Stimulated activated CD8-positive, alpha-beta memory T cell treated with anti-CD3 and anti-CD28 coated beads, Interleukin-2, amount 100 ng/mL, for 48 hours (primary cell): ENCODE results near the gene ARL6IP5.

ENCODE experiments used
- DNase-seq, 2 donors: peaks; one replicate each; pipeline ENCODE4 v3.0.0-alpha.2; 2020; ENCODE audit warnings: low read depth in 2 of 2

The ARL6IP5 gene, protein sequence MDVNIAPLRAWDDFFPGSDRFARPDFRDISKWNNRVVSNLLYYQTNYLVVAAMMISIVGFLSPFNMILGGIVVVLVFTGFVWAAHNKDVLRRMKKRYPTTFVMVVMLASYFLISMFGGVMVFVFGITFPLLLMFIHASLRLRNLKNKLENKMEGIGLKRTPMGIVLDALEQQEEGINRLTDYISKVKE

DNA sequence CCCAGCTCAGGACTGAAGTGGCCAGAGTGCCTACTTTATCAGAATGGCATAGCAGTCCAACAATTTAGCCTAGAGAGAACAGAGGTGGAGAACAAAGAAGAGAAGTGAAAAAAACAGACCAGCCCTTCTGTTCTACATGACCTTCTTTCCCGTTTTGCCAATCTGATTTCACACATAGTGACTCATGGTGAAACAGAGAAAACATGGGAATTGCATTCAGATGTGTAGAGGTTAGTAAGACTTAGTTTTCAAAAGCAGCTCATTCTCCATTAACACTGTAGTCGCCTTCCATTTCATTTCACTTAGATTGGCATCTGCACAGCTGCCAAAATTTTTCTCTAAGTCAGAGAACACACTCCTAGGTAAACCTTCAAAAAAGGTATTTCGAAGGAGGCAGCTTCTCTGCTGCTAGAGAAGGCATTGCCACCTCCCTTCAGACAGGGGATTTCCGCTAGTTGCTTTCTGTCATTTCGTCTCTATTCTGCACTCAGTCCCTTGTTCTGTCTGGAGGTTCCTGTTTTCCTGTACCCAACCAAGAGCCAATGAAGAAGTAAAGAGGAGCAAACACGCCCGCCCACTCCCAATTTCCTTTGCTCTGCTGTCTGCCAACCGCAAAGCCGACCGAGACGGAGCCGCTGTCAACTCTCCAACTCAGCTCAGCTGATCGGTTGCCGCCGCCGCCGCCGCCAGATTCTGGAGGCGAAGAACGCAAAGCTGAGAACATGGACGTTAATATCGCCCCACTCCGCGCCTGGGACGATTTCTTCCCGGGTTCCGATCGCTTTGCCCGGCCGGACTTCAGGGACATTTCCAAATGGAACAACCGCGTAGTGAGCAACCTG lies at the start of gene ARL6IP5:
TSS of gene ARL6IP5 (plus strand) at position 612 of the 842 bp plus-strand sequence. CDS start at position 723, 111 bp downstream.
- peak; percentile 85 to 86 for DNase-seq

DNA sequence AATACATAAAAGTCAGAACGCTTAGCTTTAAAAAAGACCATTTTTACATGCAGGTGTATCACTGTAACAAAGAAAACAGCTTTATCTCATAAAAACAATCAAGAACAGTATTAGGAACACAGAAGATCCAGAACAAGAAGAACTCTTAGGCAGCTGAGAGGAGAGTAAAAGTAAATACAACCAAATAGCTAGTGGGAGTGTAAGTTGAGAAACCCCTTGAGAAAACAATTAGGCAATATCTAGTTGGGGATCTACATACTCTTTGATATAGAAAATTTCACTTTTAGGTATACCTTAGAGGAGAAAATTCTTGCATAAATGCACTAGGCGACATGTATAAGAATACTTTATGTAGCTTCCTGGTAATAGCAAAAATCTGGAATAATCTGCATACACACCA lies 40.1 kb upstream of the ARL6IP5 start:
- DNase-seq = no peak

DNA sequence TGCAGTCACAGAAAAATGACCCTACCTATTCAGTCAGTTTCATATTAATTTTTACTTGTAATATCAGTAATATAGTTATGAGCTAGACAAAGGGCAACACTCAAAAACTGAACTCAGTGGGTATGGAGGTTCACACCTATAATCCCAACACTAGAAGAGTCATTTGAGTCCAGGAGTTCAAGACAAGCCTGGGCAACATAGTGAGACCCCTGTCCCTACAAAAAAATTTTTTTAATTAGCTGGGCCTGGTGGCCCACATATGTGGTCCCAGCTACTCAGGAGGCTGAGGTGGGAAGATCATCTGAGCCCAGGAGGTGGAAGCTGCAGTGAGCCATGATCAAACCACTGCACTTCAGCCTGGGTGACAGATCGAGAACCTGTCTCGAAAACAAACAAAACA lies 35.7 kb upstream of the ARL6IP5 start:
- DNase-seq = no peak

DNA sequence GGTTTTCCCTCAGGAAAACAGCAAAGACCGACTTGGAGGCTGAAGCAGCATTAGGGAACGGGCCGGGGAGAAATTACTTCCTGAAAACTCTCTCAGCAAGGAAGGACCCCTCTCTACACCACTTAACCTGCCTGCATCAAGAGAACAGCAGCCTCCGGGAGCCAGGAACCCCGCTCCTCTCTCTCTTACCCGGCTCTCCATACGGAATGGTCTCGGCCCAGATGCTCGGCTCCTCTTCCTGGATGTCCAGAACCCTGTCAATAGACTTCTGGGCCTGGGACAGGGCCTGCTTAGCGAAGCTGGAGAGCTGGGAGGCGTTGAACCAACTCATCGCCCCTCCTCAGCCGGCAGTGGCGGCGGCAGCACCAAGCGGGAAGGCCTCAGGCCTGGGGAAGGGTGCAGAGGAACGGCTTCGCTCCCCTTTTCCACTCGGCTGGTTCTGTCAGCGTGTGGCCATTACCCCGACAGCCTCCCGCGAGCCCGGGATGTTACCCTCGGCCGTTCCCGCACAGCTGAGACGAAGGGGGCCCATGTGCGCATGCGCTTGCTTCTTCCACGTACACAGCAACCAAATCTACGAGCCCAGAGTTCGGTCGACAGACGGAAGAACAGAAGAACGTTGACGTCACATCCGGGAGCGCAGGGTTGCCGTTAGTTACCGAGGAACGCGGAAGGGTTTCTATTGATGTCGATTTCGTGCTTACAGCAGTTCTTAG lies 32.8 kb upstream of the ARL6IP5 start, which contains the start of gene TMF1:
TSS of gene TMF1 (minus strand) at position 578 of the 716 bp plus-strand sequence. CDS start at position 331, 247 bp downstream.
- DNase-seq = peak; percentile 94 to 97

DNA sequence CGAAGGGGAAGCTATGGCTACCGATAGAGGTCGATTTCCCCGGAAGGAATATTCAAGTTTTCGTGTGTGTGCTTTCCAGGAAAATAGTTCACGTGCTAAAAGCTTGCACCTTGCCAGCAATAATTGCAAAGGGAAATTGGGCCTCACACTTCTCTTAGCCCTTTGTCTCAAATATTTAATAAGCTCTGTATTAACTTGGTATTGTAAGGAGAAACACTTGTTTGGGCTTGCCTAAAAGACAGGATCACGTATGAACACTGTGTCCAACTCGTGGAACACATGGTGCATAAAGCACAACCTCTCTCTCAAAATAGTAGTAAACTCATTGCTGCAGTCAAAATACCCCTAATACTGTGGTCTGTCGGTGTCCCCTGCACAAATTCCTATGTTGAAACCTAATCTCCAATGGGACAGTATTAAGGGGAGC lies 32.3 kb upstream of the ARL6IP5 start:
- no peak for DNase-seq

DNA sequence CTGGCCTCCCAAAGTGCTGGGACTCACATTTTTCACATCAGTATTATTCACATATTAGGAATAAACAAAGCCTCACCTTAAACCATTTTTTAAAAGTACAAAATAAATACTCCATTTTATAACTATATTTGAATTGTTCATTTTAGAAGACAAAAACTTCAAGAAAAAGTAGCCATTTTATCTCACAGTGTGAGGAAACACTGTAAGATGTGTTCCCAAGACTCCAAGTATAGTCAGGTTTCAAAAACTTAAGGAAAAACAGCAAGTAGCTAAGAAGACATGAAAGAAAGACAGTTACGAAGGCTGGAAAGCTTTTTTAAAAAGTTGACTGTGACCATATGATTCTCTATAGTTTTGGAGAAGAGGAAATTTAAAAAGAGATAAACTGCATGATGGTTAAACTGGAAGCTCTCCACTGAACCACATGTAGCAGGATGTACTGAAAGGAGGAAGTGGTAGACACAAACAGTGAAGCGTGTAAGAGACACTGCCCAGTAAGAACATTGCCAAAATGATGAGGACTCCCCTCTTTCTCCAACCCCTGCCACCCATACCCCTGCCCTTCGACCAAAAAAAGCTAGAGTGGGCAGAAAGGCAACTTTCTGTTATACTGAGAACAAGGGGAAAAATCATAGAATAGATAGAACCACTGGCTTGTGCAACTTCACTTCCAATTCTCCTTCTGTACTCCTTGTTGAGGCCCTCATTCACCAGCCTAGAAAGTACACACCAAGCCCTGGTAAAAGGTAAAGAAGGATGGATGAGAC lies 26.4 kb upstream of the ARL6IP5 start:
- no peak for DNase-seq

DNA sequence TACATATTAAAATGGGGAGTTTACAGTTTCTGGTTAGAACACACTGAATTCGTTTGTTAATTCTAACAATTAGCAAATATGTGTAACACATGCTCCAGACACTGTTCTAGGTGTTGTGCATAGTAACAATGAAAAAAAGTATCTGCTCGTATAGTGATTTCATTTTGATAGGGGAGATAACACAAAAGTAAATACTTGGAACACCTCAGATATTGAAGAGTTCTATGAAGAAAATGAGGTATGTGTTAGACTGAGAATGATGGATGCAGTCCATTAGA lies 25.9 kb upstream of the ARL6IP5 start:
- no peak for DNase-seq

DNA sequence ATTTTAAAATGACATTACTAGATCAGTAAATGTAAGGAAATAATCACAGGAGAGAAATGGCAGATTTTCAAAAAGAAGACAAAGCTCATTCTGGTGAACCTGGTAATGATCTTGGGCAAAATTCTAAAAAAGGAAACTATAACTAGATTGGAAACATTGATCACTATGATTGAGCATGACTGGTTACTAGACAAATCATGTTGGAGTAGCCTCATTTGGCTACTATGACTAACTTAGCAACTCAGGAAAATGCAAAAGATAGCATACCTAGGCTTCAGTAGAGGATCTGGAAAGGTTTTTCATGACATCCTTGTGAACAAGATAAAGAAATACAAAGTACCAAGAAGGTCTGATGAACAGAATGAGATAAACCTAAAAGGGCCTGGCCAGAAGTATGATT lies 25.0 kb upstream of the ARL6IP5 start:
- DNase-seq = no peak

DNA sequence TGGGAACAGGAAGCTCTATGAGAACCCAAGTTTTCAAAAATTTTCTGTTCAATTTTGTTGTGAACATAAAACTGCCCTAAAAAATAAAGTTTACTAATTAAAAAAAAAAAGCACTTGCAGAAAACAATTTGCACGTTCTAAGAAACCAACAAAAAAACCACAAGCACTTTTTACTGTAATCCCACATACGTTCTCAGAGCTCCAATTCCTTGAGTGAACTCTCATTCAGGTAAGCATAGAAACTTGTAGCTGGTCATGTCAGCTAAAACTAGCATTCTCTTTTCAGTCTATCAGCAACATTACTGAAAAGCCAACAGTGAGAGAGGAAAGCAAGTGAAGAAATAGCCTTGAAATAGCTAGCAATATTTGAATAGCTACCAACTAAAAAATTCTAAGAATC lies 21.1 kb upstream of the ARL6IP5 start:
- DNase-seq = no peak

DNA sequence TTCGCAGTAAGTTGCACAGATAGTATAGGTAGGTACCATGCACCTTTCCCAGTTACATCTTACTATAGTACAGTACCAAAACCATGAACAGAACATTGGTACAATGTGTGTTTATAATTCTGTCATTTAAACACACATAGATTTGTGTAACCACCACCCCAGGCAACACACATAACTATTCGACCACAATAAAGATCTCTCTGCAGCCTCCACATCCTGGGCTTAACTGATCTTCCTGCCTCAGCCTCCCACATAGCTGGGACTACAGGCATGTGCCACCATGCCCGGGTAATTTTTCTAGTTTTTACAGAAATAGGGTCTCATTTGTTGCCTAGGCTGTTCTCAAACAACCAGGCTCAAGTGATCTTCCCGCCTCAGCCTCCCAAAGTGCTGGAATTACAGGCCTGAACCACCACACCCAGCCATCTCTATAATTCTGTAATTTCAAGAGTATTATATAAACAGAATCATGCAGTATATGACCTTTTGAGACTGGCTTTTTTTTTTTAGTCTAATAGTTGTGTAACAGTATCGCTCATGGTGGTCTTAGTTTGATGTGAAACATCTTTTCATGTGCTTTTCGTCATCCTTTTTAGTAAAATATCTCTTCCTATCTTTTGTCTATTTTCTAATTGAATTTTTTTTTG lies 19.3 kb upstream of the ARL6IP5 start:
- no peak for DNase-seq

DNA sequence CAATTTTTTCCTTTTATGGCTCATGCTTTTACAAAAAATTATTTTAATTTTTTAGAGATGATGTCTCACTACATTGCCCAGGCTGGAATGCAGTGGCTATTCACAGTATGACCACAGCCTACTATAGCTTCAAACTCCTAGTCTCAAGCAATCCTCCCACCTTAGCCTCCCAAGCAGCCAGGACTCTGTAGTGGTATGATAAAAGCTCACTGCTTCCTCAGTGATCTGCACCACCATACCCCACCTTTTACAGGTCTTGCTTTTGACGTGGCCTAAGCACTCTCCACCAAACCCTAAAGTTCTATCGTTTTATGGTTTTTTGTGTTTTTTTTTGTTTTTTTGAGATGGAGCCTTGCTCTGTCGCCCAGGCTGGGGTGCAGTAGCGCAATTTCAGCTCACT lies 18.6 kb upstream of the ARL6IP5 start:
- no peak for DNase-seq

DNA sequence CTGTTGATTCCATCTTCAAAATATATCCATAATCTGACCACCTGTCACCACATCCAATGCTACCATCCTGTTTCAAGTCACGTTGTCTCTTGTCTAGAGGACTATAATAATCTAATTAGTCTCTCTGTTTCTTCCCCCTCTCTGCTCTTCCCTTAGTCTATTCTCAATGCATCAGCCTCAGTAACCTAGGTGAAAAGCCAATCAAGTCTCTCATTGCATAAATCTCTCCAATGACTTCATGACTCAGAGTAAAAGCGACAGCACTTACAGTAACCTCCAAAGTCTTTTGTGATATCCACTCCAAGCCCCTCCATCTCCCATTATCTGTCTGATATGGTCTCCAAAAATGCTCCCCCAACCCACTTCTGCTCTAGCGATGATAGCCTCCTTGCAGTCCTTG lies 11.8 kb upstream of the ARL6IP5 start:
- DNase-seq = no peak

DNA sequence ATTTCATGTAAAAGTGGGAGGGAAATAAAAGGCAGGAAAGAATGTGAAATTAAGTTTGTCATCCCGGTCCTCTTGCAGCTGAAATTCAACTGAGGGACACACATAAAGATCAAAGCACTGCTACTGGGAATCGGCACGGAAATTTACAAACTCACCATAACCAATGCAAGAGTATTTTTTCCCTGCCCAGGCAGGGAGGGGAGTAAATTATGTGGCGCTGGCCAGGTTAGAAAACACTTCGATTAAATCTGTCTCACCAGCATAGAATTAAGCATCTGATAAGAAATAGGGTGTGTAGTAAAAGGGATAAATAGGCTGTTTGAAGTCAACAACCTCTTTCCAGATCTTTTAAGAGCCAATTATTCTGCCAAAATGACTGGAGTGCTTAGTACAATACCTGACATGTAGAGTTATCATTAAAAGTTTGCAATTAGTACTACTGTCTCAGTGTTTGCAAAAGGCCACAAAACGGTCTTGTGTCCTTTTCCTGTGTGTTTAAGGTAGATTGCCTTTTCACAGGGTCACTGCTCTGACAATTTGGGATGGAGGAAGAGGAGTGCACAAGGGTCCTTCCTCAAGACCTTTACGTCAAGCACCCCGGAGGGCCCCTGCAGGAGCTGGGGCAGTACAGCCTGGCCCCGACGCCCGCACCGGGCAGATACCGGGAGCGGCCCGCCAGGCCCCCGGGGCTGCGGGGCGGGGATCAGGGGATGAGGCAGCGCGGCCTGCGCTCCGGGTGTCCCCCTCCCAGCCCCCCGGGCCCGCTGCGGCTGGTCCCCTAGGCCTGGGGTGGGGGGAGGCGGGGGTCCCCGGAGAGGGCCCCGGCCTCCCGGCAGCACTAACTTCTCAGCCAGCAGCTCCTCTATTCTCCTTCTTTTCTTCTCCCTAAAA lies 5.2 kb upstream of the ARL6IP5 start:
- no peak for DNase-seq

DNA sequence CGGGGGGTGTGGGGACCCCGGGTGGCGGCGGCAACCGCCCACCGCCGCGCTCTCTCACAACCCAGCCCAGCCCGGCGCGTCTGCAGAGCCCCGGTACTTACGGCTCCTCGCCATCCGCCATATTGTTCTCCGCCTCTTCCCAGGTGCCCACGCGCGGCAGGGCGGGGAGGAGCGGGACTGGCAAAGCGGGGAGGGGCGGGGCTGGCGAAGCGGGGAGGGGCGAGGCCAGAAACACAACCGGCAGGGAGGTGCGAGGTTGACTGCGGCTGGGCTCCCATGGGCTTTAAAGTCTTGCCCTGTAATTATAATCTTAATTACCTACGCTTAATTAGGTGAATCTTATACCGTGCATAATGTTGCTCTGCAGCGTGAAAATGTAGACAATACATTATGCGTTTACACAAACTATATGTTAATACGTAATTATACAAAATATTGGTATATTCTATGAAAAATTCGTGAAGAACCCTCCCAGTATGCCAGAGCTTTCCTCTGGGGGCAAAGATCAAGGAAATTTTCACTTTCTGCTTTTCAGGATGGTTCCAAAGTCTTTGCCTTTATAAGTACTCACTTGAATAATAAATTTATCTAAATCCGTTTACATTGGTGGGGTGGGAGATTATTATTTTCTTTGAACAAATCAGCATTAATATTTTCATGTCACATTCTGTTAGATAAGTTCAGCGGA lies 4.4 kb upstream of the ARL6IP5 start, which contains the start of gene UBA3:
TSS of gene UBA3 (minus strand) at position 133 of the 688 bp plus-strand sequence. CDS start at position 121, 12 bp downstream.
- peak; percentile 92 for DNase-seq

DNA sequence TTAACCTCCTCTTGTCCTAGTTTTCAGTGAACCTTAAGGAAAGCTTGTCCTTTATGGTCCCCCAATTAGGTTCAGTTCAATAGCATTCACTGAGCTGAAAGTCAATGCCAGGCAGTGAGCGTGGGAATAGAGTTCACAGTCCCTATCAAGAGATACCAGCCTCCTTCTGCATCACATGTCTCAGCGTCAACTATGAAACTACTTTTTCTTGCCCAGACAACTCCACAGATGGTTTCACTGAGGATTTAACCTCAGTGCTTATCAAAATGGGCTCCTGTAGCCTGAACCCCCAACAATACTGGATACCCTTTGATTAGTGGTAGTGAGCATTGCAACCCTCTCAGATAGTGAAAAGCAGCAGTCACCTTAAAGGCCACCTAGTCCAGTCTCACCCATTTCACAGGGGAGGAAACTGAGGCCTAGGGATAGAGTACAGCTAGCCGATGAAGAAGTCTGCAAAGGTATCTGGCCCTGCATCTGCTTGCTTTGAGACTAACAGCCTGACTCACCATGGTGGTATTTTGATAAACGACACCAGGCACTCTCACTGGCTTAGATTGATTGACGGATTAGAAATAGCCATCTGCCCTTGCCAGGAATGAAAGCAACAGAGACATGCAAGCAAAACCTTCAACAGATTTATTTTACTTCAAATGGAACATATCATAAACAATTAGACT lies 3.0 kb upstream of the ARL6IP5 start:
- no peak for DNase-seq

DNA sequence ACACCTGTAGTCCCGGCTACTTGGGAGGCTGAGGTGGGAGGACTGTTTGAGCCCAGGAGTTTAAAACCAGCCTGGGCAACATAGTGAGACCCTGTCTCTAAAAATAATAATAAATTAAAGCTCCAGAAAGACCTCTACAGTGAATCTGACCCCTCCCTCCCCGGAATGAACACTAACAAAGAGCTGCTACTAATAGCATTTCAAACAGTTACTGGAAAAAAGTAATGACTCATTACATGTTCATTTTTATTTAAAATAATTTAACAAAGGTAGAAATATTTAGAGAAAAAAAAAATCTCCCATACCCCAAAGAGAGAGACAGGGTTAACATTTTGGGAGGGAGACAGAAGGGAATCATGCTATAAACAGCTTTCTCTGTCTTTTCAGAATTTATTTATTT lies 2.4 kb upstream of the ARL6IP5 start:
- DNase-seq = no peak

DNA sequence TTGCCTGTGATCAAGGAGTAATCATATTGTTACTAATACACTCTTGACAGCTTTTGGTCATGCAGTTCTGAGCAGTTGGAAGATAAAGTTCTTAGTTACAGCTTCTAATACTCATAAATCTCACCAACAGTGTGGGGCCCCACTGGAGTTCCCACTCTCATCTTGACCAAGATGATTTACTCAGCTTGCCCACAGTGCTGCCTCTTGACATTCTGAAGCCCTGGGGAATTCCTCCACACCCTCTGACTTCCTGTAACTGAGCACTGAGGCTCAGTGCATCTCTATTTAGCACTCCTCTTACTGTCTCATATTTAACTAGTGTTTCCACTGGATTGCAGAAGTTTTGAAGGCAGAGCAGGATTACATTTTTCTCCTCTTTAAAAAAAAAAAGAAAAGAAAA lies 1.9 kb upstream of the ARL6IP5 start:
- peak; percentile 54 to 61 for DNase-seq

DNA sequence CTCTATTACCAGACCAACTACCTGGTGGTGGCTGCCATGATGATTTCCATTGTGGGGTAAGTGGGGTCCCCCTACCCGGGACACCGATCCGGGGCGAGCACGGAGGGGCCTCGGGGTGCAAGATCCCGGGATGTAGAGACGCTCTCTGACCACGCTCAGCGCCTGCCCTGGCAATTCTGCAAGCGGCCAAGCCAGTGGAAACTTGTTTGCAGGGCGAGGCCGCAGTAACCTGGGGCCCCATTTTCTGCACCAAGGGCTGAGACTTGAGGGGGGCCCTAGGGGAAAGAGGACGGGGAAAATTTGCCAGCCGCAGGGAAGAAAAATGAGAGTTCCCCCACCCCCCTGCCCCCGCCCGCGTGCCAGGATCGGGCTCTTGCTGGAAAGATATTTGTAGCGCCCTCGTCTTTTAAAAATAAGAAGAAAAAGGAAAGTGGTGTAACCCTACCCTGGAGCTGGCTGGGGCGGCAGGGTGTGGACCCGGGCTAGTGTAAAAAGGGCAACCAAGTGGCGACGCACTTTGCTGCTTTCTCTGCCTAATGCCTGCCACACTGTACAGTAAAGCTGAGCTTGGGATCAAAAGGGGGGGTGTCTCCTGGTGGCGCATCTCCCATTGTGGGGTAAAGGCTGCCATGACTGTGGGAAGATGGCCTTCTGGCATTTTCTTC lies 563 bp downstream of the ARL6IP5 start:
- DNase-seq = no peak
